Limb (tissue), 2 donors: ENCODE data around the gene TBCE.

Experiments used
- DNase-seq, 2 donors: peaks; one replicate each; pipeline ENCODE4 v3.0.0-alpha.2; 2016; ENCODE audit errors: extremely low spot score in 2 of 2

Gene TBCE

GRCh38 chr1:235409042-235409820, 42.0 kb downstream of the TBCE start:
- no peak for DNase-seq

GRCh38 chr1:235410467-235410866, 43.2 kb downstream of the TBCE start:
- no peak for DNase-seq

- DNase-seq, result no peak
Observed at GRCh38 chr1:235411489-235412486, 44.6 kb downstream of the TBCE start.

- DNase-seq, result peak; percentile 51 to 58
Observed at GRCh38 chr1:235415008-235415904, 48.0 kb downstream of the TBCE start.

- DNase-seq, result no peak
Observed at GRCh38 chr1:235416662-235417049, 49.4 kb downstream of the TBCE start.

- DNase-seq, result peak; percentile 69 to 77
Observed at GRCh38 chr1:235417086-235417697, 50.0 kb downstream of the TBCE start.

- DNase-seq, result no peak
Observed at GRCh38 chr1:235421751-235422150, 54.5 kb downstream of the TBCE start.

GRCh38 chr1:235423214-235423652, 56.0 kb downstream of the TBCE start:
- no peak for DNase-seq

- no peak for DNase-seq
Observed at GRCh38 chr1:235424092-235424491, 56.9 kb downstream of the TBCE start.

GRCh38 chr1:235425357-235425756, 58.1 kb downstream of the TBCE start:
- DNase-seq, result no peak

GRCh38 chr1:235426143-235426542, 58.9 kb downstream of the TBCE start:
- no peak for DNase-seq

- no peak for DNase-seq
Observed at GRCh38 chr1:235426680-235427079, 59.5 kb downstream of the TBCE start.

- DNase-seq, result no peak
Observed at GRCh38 chr1:235427447-235427846, 60.2 kb downstream of the TBCE start.

- no peak for DNase-seq
Observed at GRCh38 chr1:235429143-235429542, 61.9 kb downstream of the TBCE start.

- no peak for DNase-seq
Observed at GRCh38 chr1:235430991-235431390, 63.8 kb downstream of the TBCE start.

GRCh38 chr1:235434001-235434400, 66.8 kb downstream of the TBCE start:
- DNase-seq, result no peak

- DNase-seq, result no peak
Observed at GRCh38 chr1:235441159-235441685, 74.0 kb downstream of the TBCE start.

GRCh38 chr1:235442788-235443429, 75.7 kb downstream of the TBCE start:
- no peak for DNase-seq

GRCh38 chr1:235448616-235449015, 81.4 kb downstream of the TBCE start:
- no peak for DNase-seq

- DNase-seq, result no peak
Observed at GRCh38 chr1:235450433-235450832, 83.2 kb downstream of the TBCE start.
